Skeletal muscle cell (primary cell): ENCODE data around the gene EPHA8.

Experiments used
- DNase-seq: peaks from one replicate; pipeline ENCODE4 v3.0.0-alpha.2; 2010; ENCODE audit warnings: low read depth
- H3K4me3 ChIP-seq: 2 replicates; pipeline ENCODE4 v1.5.1; 2011; ENCODE audit warnings: low read depth, mild to moderate bottlenecking, control low read depth, low read length, moderate library complexity

Gene EPHA8

DNA sequence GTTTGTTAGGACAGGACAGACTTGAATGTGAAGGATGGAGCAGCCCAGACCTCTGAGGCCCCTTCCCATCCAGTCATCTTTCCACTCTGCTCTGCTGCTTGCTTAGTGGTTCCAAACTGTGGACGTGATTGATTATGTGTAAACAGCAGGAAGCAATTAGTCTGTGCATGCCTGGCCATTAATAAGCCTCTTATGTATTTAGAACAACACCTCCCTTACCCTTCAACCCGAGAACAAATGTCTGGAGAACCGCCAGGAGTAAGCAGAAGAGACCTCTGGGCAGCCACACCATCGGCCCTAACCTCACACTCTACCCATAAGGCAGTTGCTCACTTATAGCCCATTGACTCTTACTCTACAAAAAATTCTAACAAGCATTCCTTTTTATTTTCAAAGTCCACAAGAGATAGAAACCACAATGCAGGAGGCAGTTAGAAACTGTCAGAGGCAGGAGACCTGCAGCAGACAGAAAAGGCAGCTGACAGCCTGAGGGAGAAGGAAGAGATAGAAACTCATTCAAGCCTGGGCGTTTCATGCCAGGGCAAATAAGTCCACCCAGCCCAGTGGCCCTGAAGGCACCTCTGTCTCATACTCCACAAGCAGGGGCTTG, 5.8 kb upstream of the EPHA8 start:
- no peak for DNase-seq
- no peak overlapping the region for H3K4me3 ChIP-seq

DNA sequence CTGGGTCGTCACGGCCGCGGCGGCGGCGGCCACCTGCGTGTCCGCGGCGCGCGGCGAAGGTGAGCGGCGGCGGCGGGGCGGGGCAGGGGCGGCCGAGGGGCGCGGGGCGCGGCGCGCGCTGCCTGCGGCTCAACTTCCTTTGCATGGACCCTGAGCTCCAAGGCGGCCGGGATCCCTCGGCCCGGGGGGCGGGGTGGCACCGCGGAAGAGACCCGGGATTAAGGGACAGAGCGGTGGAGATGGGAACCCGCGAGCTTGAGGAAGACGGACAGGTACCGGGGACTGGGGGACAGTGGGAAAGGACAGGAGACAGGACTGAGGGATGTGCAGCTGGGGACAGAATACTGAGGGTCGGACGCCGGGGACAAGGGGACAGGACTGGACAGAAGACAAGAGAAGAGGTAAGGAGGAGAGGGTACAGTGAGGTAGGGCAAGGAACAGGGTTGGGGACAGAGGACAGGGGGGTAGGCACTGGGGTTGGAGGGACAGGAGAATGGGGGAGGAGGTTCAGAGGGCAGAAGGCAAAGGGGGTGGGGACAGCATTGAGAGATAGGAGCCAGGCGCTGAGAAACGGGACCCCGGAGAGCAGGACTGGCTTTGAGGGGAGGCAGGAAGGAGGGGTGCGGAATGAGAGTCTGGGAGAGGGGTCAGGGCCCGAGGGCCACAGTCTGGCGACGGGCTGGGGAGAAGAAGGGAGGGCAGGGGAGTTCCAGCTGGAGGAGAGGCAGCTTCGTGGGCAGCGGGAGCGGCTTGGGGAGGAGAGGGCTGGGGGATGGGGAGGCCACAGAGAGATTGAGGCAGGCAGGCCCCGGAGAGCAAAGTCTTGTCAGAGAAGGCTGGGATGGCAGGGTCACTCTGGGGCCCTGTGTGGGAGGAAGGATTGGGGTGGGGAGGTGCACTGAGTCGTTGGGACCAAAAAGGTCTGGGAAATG, 648 bp downstream of the EPHA8 start:
- H3K4me3 ChIP-seq, result no peak overlapping the region
- DNase-seq, result no peak

DNA sequence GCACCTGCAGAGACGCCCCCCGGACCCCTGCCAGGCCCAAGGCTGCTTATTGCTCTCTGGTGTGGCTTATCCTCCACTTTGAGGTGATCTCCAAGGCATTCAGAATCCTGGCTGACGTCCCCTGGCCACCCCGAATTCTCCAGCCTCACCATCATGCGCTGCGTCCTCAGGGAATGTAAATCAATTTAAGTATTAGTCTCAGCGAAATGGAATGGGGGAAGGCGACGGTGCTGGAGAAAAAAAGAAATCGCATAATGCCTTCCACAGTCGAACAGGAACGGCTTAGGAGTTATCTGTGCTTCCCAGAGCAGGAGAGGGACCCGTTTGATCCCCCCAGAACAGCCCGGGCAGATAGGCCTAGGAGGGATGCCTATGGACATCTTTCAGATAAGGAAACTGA, 2.9 kb downstream of the EPHA8 start:
- H3K4me3 ChIP-seq, result no peak overlapping the region
- DNase-seq, result no peak

DNA sequence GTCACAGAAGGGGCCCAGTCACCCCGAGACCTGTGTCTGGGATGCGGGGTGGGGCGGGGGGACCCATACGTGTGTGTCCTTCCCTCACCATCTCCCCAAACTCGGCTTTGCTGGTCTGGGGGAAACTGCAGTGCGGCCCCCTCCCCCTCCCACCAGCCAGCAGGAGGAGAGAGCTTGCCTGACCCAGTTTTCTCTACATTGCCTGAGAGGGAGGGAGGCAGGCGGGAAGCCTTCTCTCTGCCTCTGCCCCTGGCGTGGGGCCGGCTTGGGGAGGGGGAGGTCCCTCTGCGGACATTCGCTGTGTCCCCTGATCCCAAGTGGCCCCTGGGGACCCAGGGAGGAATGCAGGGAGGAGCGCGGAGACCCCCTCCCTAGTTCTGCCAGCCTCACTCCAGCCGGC, 3.9 kb downstream of the EPHA8 start:
- H3K4me3 ChIP-seq, result no peak overlapping the region
- no peak for DNase-seq

DNA sequence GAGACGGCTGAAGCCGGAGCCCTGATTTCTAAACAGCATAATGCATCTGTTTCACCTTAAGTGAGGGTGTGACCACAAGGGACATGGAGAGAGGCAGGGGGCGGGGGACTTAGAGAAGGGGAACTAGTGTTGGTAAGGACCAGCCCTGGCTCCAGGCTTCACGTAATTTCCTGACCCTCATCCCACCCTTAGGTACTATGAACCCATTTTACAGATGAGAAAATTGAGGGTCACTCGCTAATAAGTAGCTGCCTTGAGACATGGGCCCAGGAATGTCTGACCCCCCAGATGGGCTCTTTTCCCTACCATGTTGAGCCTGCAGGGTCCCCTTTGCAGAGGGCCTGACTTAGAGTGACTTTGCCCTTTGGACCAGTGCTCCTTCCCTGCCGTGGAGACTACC, 4.7 kb downstream of the EPHA8 start:
- no peak for DNase-seq
- no peak overlapping the region for H3K4me3 ChIP-seq

DNA sequence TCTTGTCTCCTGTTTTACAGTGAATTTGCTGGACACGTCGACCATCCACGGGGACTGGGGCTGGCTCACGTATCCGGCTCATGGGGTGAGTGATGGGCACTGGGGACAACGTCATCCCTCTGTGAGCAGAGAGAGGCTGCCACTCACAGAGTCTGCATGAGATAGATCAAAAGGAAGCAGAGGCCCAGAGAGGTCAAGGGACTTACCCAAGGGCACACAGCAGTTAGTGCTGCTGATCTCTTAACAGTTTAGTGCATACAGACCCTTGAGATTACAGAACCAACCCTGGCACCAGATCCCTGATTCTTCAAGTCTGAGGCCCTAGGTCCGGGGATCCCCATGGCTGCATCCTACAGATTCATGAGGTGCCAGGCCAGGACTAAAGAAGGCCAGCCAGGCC, 6.0 kb downstream of the EPHA8 start:
- no peak for DNase-seq

DNA sequence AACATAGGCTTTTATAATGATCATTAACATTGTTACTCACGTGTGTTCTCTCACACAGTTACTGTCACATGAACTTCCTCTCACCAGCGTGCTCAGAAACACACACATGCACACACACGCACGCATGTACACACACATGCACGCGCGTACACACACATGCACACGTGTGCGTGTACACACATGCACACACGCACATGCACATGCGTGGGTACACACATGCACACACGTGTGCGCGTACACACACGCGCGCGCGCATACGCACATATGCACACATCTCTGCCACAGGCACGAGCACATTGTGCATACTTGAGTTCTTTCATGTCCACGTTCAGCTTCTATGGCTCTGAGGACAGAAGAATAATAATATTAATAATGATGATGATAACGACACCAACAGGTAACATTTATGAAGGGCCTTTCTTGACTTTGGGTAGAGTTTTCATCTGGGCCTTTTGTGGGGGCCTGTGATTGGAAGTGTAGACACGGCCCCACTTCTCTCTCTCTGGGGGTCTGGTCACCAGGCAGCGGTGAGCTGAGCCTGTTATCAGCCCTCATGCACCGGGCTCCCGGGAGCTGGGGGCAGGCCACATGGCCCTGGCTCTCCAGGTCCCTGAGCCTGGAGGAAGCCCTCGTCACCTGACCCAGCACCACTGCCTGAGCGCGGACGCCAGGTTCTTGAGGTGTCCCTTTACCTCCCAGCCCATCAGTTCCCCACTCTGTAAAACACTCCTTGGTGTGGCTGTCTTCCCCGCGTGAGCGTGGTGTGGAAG, 7.0 kb downstream of the EPHA8 start:
- no peak overlapping the region for H3K4me3 ChIP-seq
- DNase-seq, result no peak

More for the DNA sequence above, 6.0 kb downstream of the EPHA8 start:
- no peak overlapping the region for H3K4me3 ChIP-seq

DNA sequence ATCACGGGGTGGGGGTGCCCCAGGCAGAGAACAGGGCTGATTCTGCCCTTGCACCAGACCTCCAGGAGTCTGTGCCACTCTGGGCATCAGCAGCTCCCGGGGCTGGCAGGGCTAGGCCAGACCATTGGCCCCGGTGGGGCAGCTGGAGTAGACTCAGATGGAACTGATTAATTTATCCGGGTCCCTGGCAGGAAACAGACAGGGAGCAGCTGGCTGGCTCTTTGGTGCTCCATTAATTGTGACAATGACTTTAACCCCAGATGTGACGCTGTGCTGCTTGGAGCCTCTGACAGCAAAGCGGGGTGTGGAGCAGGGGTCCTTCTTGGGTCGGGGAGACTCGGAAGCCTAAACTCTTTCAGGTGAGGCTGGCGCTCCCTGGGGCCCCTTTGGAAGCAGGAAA, 9.5 kb downstream of the EPHA8 start:
- H3K4me3 ChIP-seq, result no peak overlapping the region
- no peak for DNase-seq

DNA sequence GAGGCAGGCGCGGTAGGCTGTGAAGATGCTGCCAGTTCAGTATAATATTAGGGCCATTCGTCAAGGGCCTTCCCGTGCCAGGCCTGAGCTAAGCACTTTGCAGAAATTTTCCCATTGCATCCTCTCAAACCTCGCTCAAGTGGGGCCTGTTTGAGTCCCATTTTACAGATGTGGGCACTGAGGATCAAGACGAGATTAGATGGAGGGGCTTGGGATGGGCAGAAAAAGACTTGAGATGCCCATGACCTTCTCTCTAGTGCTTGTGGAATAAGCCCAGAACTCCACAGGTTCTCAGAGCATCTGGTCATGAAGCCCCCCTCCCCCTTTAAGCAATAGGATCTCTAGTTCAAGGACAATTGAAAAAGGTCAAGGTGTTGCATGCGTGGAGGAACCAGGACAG, 9.9 kb downstream of the EPHA8 start:
- no peak overlapping the region for H3K4me3 ChIP-seq
- DNase-seq, result no peak

DNA sequence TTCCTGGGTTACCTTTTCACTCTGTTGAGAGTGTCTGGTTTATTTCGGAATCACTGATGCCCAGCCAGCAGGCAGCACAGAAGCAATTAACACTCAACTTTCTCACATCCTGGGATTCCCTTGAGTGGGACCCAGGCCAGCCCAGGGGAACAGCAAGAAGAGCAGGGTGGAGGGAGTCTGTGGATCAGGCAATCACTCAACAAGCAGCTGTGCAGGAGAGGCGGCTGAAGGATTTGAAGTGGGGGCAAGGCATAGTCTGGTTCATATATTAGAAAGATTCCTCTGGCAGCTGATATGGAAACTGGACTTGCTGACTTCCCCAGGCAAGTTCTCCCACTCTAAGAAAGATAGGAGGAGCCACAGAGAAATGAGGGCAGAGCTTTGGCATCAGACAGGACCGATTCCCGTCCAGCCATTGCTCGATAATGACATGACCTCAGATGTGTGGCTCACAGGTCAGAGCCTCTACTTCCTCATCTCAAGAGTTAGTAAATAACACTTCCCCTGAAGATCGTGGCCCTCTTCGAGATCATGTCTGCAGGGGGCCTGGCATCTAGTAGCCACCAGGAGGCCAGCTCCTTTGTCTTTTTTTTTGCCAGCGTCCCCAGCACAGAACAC, 12.4 kb downstream of the EPHA8 start:
- no peak for DNase-seq
- H3K4me3 ChIP-seq, result no peak overlapping the region

DNA sequence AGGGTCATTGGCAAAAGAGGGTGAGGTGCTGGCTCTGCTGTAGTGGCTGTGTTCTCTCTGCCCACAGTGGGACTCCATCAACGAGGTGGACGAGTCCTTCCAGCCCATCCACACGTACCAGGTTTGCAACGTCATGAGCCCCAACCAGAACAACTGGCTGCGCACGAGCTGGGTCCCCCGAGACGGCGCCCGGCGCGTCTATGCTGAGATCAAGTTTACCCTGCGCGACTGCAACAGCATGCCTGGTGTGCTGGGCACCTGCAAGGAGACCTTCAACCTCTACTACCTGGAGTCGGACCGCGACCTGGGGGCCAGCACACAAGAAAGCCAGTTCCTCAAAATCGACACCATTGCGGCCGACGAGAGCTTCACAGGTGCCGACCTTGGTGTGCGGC, 12.9 kb downstream of the EPHA8 start:
- no peak overlapping the region for H3K4me3 ChIP-seq
- no peak for DNase-seq

DNA sequence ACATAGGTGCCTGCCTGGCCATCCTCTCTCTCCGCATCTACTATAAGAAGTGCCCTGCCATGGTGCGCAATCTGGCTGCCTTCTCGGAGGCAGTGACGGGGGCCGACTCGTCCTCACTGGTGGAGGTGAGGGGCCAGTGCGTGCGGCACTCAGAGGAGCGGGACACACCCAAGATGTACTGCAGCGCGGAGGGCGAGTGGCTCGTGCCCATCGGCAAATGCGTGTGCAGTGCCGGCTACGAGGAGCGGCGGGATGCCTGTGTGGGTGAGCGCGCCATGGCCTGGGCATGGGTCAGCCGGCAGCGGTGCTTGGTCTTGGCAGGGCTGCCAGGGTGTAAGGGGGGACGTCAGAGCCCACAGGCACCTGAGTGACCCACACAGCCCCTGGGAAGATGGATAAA, 13.3 kb downstream of the EPHA8 start:
- no peak overlapping the region for H3K4me3 ChIP-seq
- DNase-seq, result no peak

DNA sequence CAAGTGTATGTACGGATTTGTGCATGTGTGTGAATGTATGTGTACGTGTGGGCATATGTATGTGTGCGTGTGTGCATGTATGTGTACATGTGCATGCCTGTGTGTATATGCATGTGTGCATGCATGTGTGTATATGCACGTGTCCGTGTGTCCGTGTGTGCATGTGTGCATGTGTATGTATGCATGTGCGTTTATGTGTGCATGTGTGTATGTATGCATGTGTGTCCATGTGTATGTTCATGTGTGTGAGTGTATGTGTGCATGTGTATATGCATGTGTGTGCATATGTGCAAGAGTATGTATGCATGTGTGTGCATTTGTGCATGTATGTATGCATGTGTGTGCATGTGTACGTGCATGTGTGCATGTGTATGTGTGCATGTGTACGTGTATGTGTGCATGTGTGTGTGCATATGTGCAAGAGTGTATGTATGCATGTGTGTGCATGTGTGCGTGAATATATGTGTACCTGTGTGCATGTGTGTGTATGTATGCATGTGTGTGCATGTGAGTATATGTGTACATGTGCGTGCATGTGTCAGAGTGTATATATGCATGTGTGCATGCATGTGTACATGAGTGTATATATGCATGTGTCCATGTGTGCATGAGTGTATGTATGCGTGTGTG, 15.6 kb downstream of the EPHA8 start:
- DNase-seq, result no peak
- no peak overlapping the region for H3K4me3 ChIP-seq

DNA sequence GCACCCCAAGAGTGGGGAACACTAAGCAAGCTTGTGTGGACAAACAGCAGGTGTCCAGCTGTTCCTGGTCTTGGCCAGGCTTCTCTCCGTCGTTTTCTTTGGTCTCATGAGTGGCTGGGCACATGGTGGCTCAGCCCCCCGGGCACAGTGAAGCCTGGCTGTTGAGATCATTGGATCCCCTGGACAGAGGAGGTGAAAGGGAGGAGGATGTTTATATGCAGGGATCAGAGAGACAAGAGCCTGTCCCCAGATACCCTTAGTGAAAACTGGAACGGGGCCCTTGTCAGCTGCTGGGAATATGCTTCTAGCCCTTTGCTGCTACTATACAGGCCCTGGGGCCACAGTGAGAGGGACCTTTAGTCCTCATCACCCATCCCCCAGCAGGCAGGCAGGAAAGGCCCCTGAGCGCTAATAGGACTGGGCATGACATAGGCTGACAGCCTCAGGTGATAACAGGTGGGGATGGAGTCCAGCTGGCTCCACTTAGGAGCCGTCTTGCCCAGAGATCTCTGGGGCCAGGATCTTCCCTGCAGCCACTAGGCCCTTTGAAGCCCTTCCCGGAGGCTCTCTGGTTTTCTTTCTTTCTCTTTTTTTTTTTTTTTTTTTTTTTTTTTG, 16.4 kb downstream of the EPHA8 start:
- no peak for DNase-seq
- H3K4me3 ChIP-seq, result no peak overlapping the region

DNA sequence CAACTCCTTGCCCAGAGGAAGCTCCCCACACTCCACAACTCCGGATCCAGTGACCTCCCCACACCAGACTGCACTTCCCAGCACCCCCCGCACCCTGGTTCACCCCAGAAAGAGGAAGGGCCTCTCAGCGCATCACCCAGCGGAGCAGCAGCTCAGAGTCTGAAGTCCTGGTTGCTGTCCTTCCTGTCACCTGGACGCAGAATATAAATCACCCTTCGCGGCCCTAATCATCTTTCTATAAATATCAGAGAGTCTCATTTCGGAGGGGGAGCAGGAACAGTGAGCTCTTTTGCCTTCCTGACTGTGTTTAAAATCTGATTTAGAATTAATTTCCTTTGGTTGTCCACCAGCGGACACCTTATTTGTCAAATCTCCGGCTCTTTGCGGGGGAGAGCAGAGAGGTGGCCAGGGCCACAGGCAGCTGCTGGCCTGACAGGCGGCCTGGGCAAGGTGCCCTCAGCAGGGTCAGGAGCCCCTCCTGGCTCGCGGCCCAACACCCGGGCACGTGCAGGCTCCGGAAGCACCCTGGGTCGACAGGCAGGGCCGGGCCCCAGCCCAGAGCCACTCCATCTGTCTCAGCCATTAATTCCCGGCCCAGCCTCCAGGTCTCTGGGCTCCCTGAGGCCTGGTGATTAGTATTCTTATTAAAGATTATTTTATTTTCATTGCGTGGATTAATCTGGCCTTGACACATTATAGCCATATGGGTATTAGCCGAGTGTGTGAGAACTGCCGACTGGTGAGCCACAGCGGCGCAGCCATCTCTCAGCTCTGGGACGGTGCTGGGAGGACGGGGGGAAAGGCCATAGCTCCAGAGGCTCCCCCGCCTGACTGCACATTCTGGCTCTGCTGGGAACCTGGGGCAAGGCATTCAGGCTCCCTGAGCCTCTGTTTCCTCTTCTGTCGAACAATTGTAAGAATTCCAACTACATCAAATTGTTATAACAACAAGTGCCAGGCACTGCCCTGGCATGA, 19.7 kb downstream of the EPHA8 start:
- no peak overlapping the region for H3K4me3 ChIP-seq

DNA sequence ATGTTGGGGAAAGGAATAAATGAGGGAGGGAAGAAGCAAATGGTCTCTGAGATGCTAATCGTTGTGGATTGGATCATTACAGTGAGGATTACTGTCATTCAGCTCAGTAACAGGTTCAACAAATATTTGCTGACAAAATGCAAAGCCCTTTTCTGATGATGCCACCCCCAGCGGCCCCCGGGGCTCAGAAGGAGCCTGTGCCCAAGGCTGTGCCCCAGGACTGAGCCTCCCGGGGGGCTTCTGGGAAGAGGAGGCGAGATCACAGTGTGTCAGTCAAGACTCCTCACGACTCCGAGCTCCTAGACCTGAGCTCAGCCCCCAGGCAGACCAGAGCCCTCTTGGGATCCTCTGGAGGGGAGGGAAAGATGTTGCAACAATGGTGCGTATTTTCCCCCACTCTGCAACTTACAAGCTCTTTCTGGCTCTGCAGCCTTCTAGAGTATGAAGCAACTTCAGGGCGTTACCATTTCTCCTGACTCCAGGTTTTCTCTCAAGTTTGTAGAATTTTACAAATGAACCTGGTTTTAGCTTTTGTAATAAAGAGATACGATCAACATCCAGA, 20.8 kb downstream of the EPHA8 start:
- H3K4me3 ChIP-seq, result no peak overlapping the region
- DNase-seq, result peak; percentile 25

More for the DNA sequence above, 19.7 kb downstream of the EPHA8 start:
- DNase-seq, result no peak

DNA sequence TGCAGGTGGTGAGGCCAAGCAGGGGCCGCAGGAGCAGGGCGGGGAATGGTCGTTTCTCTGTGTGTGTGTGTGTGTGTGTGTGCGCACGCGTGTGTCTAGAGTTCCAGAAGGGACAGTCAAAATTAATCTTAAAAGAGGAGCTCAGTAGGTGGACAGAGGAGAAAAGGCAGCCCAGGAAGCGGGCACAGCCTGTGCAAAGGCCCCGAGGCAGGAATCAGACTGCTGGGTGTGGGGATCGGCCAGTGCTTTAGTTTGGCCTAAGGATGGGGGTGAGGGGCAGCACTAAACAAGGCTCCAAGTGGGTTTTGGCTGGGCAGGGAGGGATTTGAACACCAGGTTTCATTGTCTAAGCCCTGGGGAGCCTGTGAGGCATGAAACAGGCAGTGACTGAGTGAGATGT, 21.7 kb downstream of the EPHA8 start:
- DNase-seq, result no peak
- no peak overlapping the region for H3K4me3 ChIP-seq

DNA sequence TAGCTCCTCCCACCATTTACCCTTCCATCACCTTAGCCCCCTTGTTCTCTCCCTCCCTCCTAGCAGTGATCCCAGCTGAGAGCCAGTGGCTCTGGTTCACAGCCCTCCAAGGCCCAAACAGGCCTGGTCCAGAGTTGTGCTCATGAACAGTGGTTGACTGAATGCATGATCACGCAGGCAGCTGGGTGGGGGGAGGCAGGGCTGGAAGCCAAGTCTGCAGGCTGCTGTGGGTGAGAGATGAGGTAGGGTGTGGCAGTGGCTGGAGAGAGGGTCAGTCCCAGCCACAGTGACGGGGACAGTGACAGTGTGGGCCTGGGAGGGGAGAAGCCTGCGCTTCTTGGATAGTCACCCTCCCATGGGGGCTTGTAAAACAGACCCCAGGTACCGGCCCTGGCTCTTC, 22.2 kb downstream of the EPHA8 start:
- no peak for DNase-seq
- H3K4me3 ChIP-seq, result no peak overlapping the region
